HUDEP-2 (cell line): ENCODE results near the gene LAMA1.

Experiments used
- DNase-seq, 76 experiments: peaks; one replicate each; lab custom pipeline; 2025; ENCODE audit not compliant: unreplicated experiment in 76 of 76; lab: John Stamatoyannopoulos, UW

The LAMA1 gene

GRCh38 chr18:6901286-6901926 is 216.2 kb downstream of the LAMA1 start:
- DNase-seq: no peak

- DNase-seq: no peak
These were observed 225.8 kb downstream of the LAMA1 start for GRCh38 chr18:6891788-6892187.
